OCI-LY7 (cell line): ENCODE data around the gene SMAP2.

ENCODE experiments used
- CTCF ChIP-seq: fragments of 200-600 bp; sonication (generic); conservative IDR thresholded peaks from 2 replicates; pipeline ENCODE4 v1.5.1; 2014; ENCODE audit warnings: mild to moderate bottlenecking, antibody characterized with exemption, low read length, moderate library complexity, mixed read lengths
- EZH2phosphoT487 ChIP-seq: fragments of 200-600 bp; sonication (generic); IDR thresholded peaks from 2 replicates; pipeline ENCODE4 v1.6.1; 2018; ENCODE audit warnings: low read depth, borderline replicate concordance, mild to moderate bottlenecking, mixed run types, antibody characterized with exemption, low read length, moderate library complexity, mixed read lengths

GRCh38 chr1:40421431-40422384 is 48.2 kb downstream of the SMAP2 start:
- TF ChIP-seq CTCF (no peak), EZH2phosphoT487 (no peak)
